Thyroid gland (tissue), 4 donors: ENCODE data around the gene SEC24D. TPM values are rescaled to one million over a fixed set of nuclear protein-coding genes. Genes with fewer than 3 reads are reported as not detected.
A peak's percentile ranks its signal among the peaks of the same experiment; 100 is the strongest.

Experiments
- DNase-seq, 2 donors: peaks; one replicate each; pipeline ENCODE4 v3.0.0-alpha.2; 2019
- H3K27ac ChIP-seq, 3 donors: fragments of 200-600 bp; sonication (generic); 1 replicate in 2 of 3; 2 replicates in 1 of 3; pipeline ENCODE4 v1.5.1; 2016 to 2019; ENCODE audit warnings: mild to moderate bottlenecking in 1 of 3, moderate library complexity in 1 of 3
- H3K27me3 ChIP-seq: fragments of 200-600 bp; sonication (generic); one replicate; pipeline ENCODE4 v1.5.1; 2019
- H3K36me3 ChIP-seq, 2 donors: fragments of 200-600 bp; sonication (generic); one replicate each; pipeline ENCODE4 v1.5.1; 2016 to 2019
- H3K4me1 ChIP-seq, 2 donors: fragments of 200-600 bp; sonication (generic); one replicate each; pipeline ENCODE4 v1.5.1; 2017 to 2019
- H3K4me3 ChIP-seq, 3 donors: fragments of 200-600 bp; sonication (generic); replicated peaks in 1 of 3; 1 replicate in 2 of 3; 2 replicates in 1 of 3; pipeline ENCODE4 v1.5.1; 2016; ENCODE audit warnings: mild to moderate bottlenecking in 1 of 3
- H3K9me3 ChIP-seq: fragments of 200-600 bp; sonication (generic); one replicate; pipeline ENCODE4 v1.5.1; 2017
- CTCF ChIP-seq, 6 experiments: fragments of 200-600 bp in 3 of 6; fragments of 450-650 bp in 3 of 6; sonication (generic) in 3 of 6; IDR thresholded peaks; one replicate each; pipeline ENCODE4 v1.5.1; 2016 to 2019; ENCODE audit warnings: antibody characterized with exemption in 6 of 6, mild to moderate bottlenecking in 2 of 6, inconsistent platforms in 1 of 6, moderate library complexity in 1 of 6
- POLR2A ChIP-seq, 2 donors: fragments of 450-650 bp; IDR thresholded peaks; one replicate each; pipeline ENCODE4 v1.6.1; 2017; ENCODE audit warnings: antibody characterized with exemption in 2 of 2, mild to moderate bottlenecking in 2 of 2, moderate library complexity in 1 of 2
- WGBS, 2 donors: methylation state at CpG; one replicate each; pipeline ENCODE4 v1.1.5; 2017; 5-methylcytosine and 5-hydroxymethylcytosine counted together
- intact Hi-C: fragments of 100-400 bp; cut with DNase I; formaldehyde crosslinking; loops from one replicate; pipeline ENCODE4 v1.15.1; 2023
- total RNA-seq, 4 donors: library from RNA; depleted of rRNA; stranded (reverse); fragments of >200 nt; gene quantifications; one replicate each; pipeline ENCODE4 v1.2.3, GENCODE V29; 2016

SEC24D gene
- total RNA-seq, 4 donors from 2014 or later, result 56.3 to 120 (median 80.4) TPM

- Histone ChIP-seq H3K27me3 (no peaks in the 10 kb centered on the region), H3K36me3 (peaks cover 57% of the 10 kb centered on the region in 2 donors)
- WGBS, 2 donors, result 79 to 90% methylated on average over 3 of the region's 3 CpGs
Measured at GRCh38 chr4:118811832-118812231, 24.1 kb downstream of the SEC24D start.

GRCh38 chr4:118810991-118811764 lies 24.7 kb downstream of the SEC24D start:
- no peak for DNase-seq
- Histone ChIP-seq H3K9me3 (no peaks in the 10 kb centered on the region), H3K27me3 (no peaks in the 10 kb centered on the region), H3K36me3 (peaks cover 57% of the 10 kb centered on the region in 2 donors), H3K4me1 (no peaks in the 10 kb centered on the region), H3K27ac (peak overlapping the region in 1 of 3 donors; percentile 21), H3K4me3 (no peak overlapping the region)
- TF ChIP-seq POLR2A (IDR thresholded peaks at IDR 0.05) (no peak), CTCF (IDR thresholded peaks at IDR 0.05) (no peak)
- 81 to 85% methylated on average over 3 of the region's 3 CpGs for WGBS, 2 donors
- intact Hi-C loops, result no loop called here

More at GRCh38 chr4:118811832-118812231, 24.1 kb downstream of the SEC24D start:
- Histone ChIP-seq H3K27ac (peak overlapping the region in 1 of 3 donors; percentile 21), H3K4me1 (no peaks in the 10 kb centered on the region), H3K9me3 (no peaks in the 10 kb centered on the region), H3K4me3 (no peak overlapping the region)
- intact Hi-C loops, result no loop called here
- TF ChIP-seq CTCF (IDR thresholded peaks at IDR 0.05), result no peak
- no peak for TF ChIP-seq POLR2A (IDR thresholded peaks at IDR 0.05)
- DNase-seq, result no peak

- H3K27me3 ChIP-seq, result no peaks in the 10 kb centered on the region
- intact Hi-C loops, result no loop called here
- 91 to 98% methylated on average over 2 of the region's 2 CpGs for WGBS, 2 donors
- H3K36me3 ChIP-seq, result peaks cover 48% of the 10 kb centered on the region in 2 donors
- no peak for DNase-seq
- H3K9me3 ChIP-seq, result no peaks in the 10 kb centered on the region
- no peaks in the 10 kb centered on the region for H3K4me1 ChIP-seq
- TF ChIP-seq CTCF (IDR thresholded peaks at IDR 0.05), result no peak
- TF ChIP-seq POLR2A (IDR thresholded peaks at IDR 0.05), result no peak
- no peak overlapping the region for H3K4me3 ChIP-seq
- H3K27ac ChIP-seq, result no peak overlapping the region
Measured at GRCh38 chr4:118807659-118808058, 28.3 kb downstream of the SEC24D start.

GRCh38 chr4:118803253-118803652 lies 32.7 kb downstream of the SEC24D start:
- Histone ChIP-seq H3K36me3 (peaks cover 32 to 48% of the 10 kb centered on the region in 2 donors), H3K4me3 (no peak overlapping the region), H3K9me3 (no peaks in the 10 kb centered on the region), H3K27ac (no peak overlapping the region), H3K27me3 (no peaks in the 10 kb centered on the region), H3K4me1 (no peaks in the 10 kb centered on the region)
- no peak for TF ChIP-seq POLR2A (IDR thresholded peaks at IDR 0.05)
- no peak for TF ChIP-seq CTCF (IDR thresholded peaks at IDR 0.05)
- 95 to 97% methylated on average over 1 of the region's 1 CpG for WGBS, 2 donors
- intact Hi-C loops, result no loop called here
- no peak for DNase-seq

GRCh38 chr4:118801895-118802575 lies 33.9 kb downstream of the SEC24D start:
- no peaks in the 10 kb centered on the region for H3K9me3 ChIP-seq
- H3K4me3 ChIP-seq, result no peak overlapping the region
- H3K36me3 ChIP-seq, result peaks cover 29 to 58% of the 10 kb centered on the region in 2 donors
- intact Hi-C loops, result no loop called here
- WGBS, 2 donors, result 88 to 96% methylated on average over 1 of the region's 1 CpG
- no peaks in the 10 kb centered on the region for H3K27me3 ChIP-seq
- TF ChIP-seq CTCF (IDR thresholded peaks at IDR 0.05) (no peak), POLR2A (IDR thresholded peaks at IDR 0.05) (no peak)
- no peak overlapping the region for H3K27ac ChIP-seq
- H3K4me1 ChIP-seq, result no peaks in the 10 kb centered on the region
- DNase-seq, result no peak
